ENCODE measurements around the gene AMER2.

AMER2 gene

GRCh38 chr13:25148402-25148771 lies 23.7 kb downstream of the AMER2 start:
- no peak for DNase-seq

- DNase-seq = no peak
These were observed 24.3 kb downstream of the AMER2 start for GRCh38 chr13:25147638-25148401.

- no peak for DNase-seq
These were observed 28.4 kb downstream of the AMER2 start for GRCh38 chr13:25143706-25144105.

GRCh38 chr13:25141042-25141441 lies 31.0 kb downstream of the AMER2 start:
- DNase-seq = no peak

GRCh38 chr13:25137788-25138115 lies 34.3 kb downstream of the AMER2 start:
- no peak for DNase-seq

- peak in 1 of 3 experiments; percentile 26 for DNase-seq
These were observed 35.0 kb downstream of the AMER2 start for GRCh38 chr13:25136880-25137787.

- no peak for DNase-seq
These were observed 36.2 kb downstream of the AMER2 start for GRCh38 chr13:25135896-25136295.

GRCh38 chr13:25132751-25133390 lies 39.2 kb downstream of the AMER2 start:
- DNase-seq = no peak

GRCh38 chr13:25131881-25132420 lies 40.1 kb downstream of the AMER2 start:
- no peak for DNase-seq

- DNase-seq = no peak
These were observed 41.1 kb downstream of the AMER2 start for GRCh38 chr13:25130944-25131343.

- DNase-seq = no peak
These were observed 53.6 kb downstream of the AMER2 start for GRCh38 chr13:25118378-25118905.

GRCh38 chr13:25117312-25117711 lies 54.8 kb downstream of the AMER2 start:
- DNase-seq = no peak

GRCh38 chr13:25116044-25116443 lies 56.0 kb downstream of the AMER2 start:
- DNase-seq = no peak

GRCh38 chr13:25114220-25114619 lies 57.9 kb downstream of the AMER2 start:
- peak; percentile 46 to 84 (median 66) for DNase-seq

GRCh38 chr13:25112695-25113255 lies 59.3 kb downstream of the AMER2 start:
- no peak for DNase-seq
